Panc1 (cell line): Measurements from ENCODE around the gene FAM204A. TPM values are rescaled to one million over a fixed set of nuclear protein-coding genes. Genes with fewer than 3 reads are reported as not detected.

ENCODE experiments used
- ATAC-seq: fragments of 200-7000 bp; cut with Tn5 transposase; 2 replicates; pipeline ENCODE4 v1.9.1; 2020; ENCODE audit warnings: mild to moderate bottlenecking, moderate library complexity
- BruUV-seq: library from RNA; stranded (reverse); fragments of 400-500 nt; replicated peaks from 2 replicates; lab custom pipeline; 2021; lab: Mats Ljungman, UMichigan
- CTCF ChIA-PET: fragments of 300-600 bp; sonication (Branson Sonifier 250); formaldehyde crosslinking; loops from one replicate; lab custom pipeline; 2022; ENCODE audit warnings: antibody characterized with exemption; lab: Charles Lee
- POLR2A ChIA-PET: fragments of 300-600 bp; sonication (Branson Sonifier 250); formaldehyde crosslinking; loops from one replicate; lab custom pipeline; 2022; ENCODE audit warnings: antibody characterized with exemption; lab: Charles Lee
- DNase-seq: peaks from one replicate; pipeline ENCODE4 v3.0.0-alpha.2; 2010; ENCODE audit warnings: low read depth, low spot score
- H3K27ac ChIP-seq: 2 replicates; pipeline ENCODE4 v1.5.1; 2011; ENCODE audit warnings: mild to moderate bottlenecking, low read length, inconsistent platforms
- H3K27me3 ChIP-seq: fragments of 200-500 bp; sonication (Bioruptor generic); 2 replicates; pipeline ENCODE4 v1.6.0; 2014; ENCODE audit warnings: low read length, inconsistent platforms; ENCODE audit not compliant: control insufficient read depth, insufficient read depth
- H3K36me3 ChIP-seq: fragments of 200-500 bp; sonication (Bioruptor generic); 2 replicates; pipeline ENCODE4 v1.5.1; 2014; ENCODE audit warnings: inconsistent platforms, mild to moderate bottlenecking, low read length, moderate library complexity; ENCODE audit not compliant: control insufficient read depth, insufficient read depth
- H3K4me1 ChIP-seq: 2 replicates; pipeline ENCODE4 v1.5.1; 2011; ENCODE audit warnings: inconsistent platforms, mild to moderate bottlenecking, low read length, moderate library complexity; ENCODE audit not compliant: control insufficient read depth, insufficient read depth
- H3K4me3 ChIP-seq, 2 experiments: 2 replicates each; pipeline ENCODE4 v1.5.1; 2011 to 2012; ENCODE audit warnings: low read depth in 2 of 2, low read length in 2 of 2, mild to moderate bottlenecking in 2 of 2, inconsistent platforms in 1 of 2, moderate library complexity in 1 of 2
- H3K9me3 ChIP-seq: fragments of 200-500 bp; sonication (Bioruptor generic); 2 replicates; pipeline ENCODE4 v1.5.1; 2014; ENCODE audit warnings: low read depth, mild to moderate bottlenecking, inconsistent platforms, low read length, moderate library complexity; ENCODE audit not compliant: control insufficient read depth, insufficient read depth
- POLR2AphosphoS5 ChIP-seq: IDR thresholded peaks from 2 replicates; pipeline ENCODE4 v1.6.1; 2012; ENCODE audit warnings: mild to moderate bottlenecking, low read depth, low read length, moderate library complexity
- REST ChIP-seq, 2 experiments: IDR thresholded peaks; 2 replicates each; pipeline ENCODE4 v1.6.1; 2011 to 2012; ENCODE audit warnings: low read depth in 2 of 2, control low read depth in 1 of 2, low read length in 1 of 2, mild to moderate bottlenecking in 1 of 2, moderate library complexity in 1 of 2; ENCODE audit not compliant: insufficient read depth in 1 of 2
- SIN3A ChIP-seq: IDR thresholded peaks from 2 replicates; pipeline ENCODE4 v1.6.1; 2012; ENCODE audit warnings: low read depth, mild to moderate bottlenecking, low read length, moderate library complexity, borderline replicate concordance; ENCODE audit not compliant: insufficient read depth
- TCF7L2 ChIP-seq: IDR thresholded peaks from 2 replicates; pipeline ENCODE4 v1.6.1; 2011; ENCODE audit warnings: mild to moderate bottlenecking, low read depth, low read length, inconsistent platforms
- in situ Hi-C: cut with HindIII; loops from 2 replicates; pipeline ENCODE4 v1.10.0; 2016; ENCODE audit warnings: low sequenced_read_pairs, low pct_unique_long_range_greater_than_20kb
- intact Hi-C: fragments of 100-400 bp; cut with micrococcal nuclease; formaldehyde crosslinking; loops from one replicate; pipeline ENCODE4 v1.10.0; 2022; ENCODE audit not compliant: unreplicated experiment
- total RNA-seq: library from RNA; stranded (reverse); gene quantifications from one replicate; pipeline ENCODE4 v1.2.1, GENCODE V29; 2021; ENCODE audit not compliant: unreplicated experiment
- TF ChIP-seq, protein P1 (sequence below): fragments of 450-650 bp; IDR thresholded peaks from 2 replicates; pipeline ENCODE4 v1.5.1; 2017; ENCODE audit warnings: mild to moderate bottlenecking

Gene FAM204A
- total RNA-seq, 1 experiment from 2014 or later = 69.1 TPM

GRCh38 chr10:118256825-118257570 is 85.1 kb downstream of the FAM204A start:
- CTCF ChIA-PET = no interaction called here
- intact Hi-C loops = loop anchor here (10.0 kb wide), 1 partner anchor 168 kb away; no protein-coding TSS in a partner anchor
- no peak for ATAC-seq
- no TSS peak for BruUV-seq
- peaks cover 47% of the 10 kb centered on the region for H3K27me3 ChIP-seq
- no peaks in the 10 kb centered on the region for H3K36me3 ChIP-seq
- POLR2A ChIA-PET = no interaction called here
- H3K9me3 ChIP-seq = no peaks in the 10 kb centered on the region
- DNase-seq = no peak
- H3K4me1 ChIP-seq = no peaks in the 10 kb centered on the region
- H3K27ac ChIP-seq = no peak overlapping the region
- no peak overlapping the region for H3K4me3 ChIP-seq
- in situ Hi-C loops = no loop called here
- TF ChIP-seq TCF7L2 = no peak

DNA sequence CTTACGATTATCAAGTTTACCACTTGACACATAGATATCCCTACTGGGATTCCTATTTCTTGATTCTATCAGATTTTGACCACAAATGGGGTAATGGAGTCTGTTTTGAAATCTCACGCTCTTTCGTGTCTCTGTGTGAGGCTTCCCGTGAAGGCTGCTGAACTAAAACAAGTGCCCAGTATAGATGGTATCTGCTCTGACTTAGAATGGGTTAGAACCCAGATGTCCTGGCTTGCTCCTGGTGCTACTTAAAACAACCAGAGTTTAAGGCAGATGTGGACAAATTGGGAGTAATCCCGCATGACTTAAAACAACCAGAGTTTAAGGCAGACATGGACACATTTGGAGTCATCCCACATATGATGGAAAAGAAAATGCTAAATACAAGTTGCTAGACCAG is 85.9 kb downstream of the FAM204A start:
- Histone ChIP-seq H3K27ac (no peak overlapping the region), H3K4me3 (no peak overlapping the region), H3K4me1 (no peaks in the 10 kb centered on the region), H3K27me3 (peaks cover 41% of the 10 kb centered on the region), H3K36me3 (no peaks in the 10 kb centered on the region), H3K9me3 (no peaks in the 10 kb centered on the region)
- no TSS peak for BruUV-seq
- in situ Hi-C loops = no loop called here
- ChIA-PET POLR2A (no interaction called here), CTCF (no interaction called here)
- ATAC-seq (no peak), DNase-seq (no peak)
- intact Hi-C loops = loop anchor here (10.0 kb wide), 1 partner anchor 169 kb away; no protein-coding TSS in a partner anchor
- TF ChIP-seq, protein P1, sequence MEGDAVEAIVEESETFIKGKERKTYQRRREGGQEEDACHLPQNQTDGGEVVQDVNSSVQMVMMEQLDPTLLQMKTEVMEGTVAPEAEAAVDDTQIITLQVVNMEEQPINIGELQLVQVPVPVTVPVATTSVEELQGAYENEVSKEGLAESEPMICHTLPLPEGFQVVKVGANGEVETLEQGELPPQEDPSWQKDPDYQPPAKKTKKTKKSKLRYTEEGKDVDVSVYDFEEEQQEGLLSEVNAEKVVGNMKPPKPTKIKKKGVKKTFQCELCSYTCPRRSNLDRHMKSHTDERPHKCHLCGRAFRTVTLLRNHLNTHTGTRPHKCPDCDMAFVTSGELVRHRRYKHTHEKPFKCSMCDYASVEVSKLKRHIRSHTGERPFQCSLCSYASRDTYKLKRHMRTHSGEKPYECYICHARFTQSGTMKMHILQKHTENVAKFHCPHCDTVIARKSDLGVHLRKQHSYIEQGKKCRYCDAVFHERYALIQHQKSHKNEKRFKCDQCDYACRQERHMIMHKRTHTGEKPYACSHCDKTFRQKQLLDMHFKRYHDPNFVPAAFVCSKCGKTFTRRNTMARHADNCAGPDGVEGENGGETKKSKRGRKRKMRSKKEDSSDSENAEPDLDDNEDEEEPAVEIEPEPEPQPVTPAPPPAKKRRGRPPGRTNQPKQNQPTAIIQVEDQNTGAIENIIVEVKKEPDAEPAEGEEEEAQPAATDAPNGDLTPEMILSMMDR = no peak
- TF ChIP-seq POLR2AphosphoS5 (no peak), SIN3A (no peak), TCF7L2 (no peak), REST (IDR thresholded peaks at IDR 0.05; ENCODE audit: insufficient read depth in 1 of 2, low read depth in 2 of 2, low read length in 1 of 2) (no peak)

DNA sequence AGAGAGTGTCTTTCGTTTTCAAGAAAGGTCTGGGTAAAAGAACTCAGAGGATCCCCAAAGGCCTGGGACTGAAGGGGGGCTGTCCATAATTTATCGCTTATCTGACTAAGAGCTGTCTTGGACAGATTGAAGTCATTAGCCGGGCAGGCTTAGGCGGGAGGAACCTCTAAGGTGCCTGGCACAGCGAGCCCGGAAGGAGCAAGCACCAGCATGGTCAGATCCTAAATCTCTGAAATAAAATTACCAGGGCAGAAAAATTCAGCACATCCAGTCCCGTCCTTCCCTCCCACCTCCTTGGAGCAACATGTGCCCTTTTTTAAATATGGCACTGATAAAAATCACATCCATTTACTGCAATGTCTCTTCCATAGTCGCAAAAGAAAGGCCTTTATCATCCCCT is 86.8 kb downstream of the FAM204A start:
- no peak overlapping the region for H3K4me3 ChIP-seq
- intact Hi-C loops (loop anchor here (10.0 kb wide), 1 partner anchor 169 kb away; no protein-coding TSS in a partner anchor), in situ Hi-C loops (no loop called here)
- H3K27me3 ChIP-seq = peaks cover 38% of the 10 kb centered on the region
- CTCF ChIA-PET = no interaction called here
- no TSS peak for BruUV-seq
- no peaks in the 10 kb centered on the region for H3K4me1 ChIP-seq
- ATAC-seq (no peak), DNase-seq (no peak)
- no peaks in the 10 kb centered on the region for H3K36me3 ChIP-seq
- no peaks in the 10 kb centered on the region for H3K9me3 ChIP-seq
- no peak overlapping the region for H3K27ac ChIP-seq
- no peak for TF ChIP-seq SIN3A
- POLR2A ChIA-PET = no interaction called here
